HCT116 (cell line): ENCODE results near the gene BMPER. TPM values are rescaled to one million over a fixed set of nuclear protein-coding genes. Genes with fewer than 3 reads are reported as not detected.

Source experiments
- ATAC-seq: fragments of 200-7000 bp; cut with Tn5 transposase; 2 replicates; pipeline ENCODE4 v1.9.1; 2020; ENCODE audit warnings: mild to moderate bottlenecking, moderate library complexity
- BruUV-seq: library from RNA; stranded (reverse); fragments of 400-500 nt; replicated peaks from 2 replicates; lab custom pipeline; 2021; lab: Mats Ljungman, UMichigan
- CTCF ChIA-PET: fragments of 300-600 bp; sonication (Branson Sonifier 250); formaldehyde crosslinking; loops from one replicate; lab custom pipeline; 2021; ENCODE audit warnings: antibody characterized with exemption; lab: Charles Lee
- POLR2A ChIA-PET: fragments of 300-600, 350-600 bp; sonication (Branson Sonifier 250); formaldehyde crosslinking; loops from one replicate; lab custom pipeline; 2021; ENCODE audit warnings: antibody characterized with exemption; lab: Charles Lee
- RAD21 ChIA-PET, 2 experiments: fragments of 300-600 bp; sonication (Branson Sonifier 250); formaldehyde crosslinking; loops; one replicate each; lab custom pipeline; 2023; ENCODE audit warnings: low total read pairs in 2 of 2; ENCODE audit not compliant: uncharacterized antibody in 2 of 2, unreplicated experiment in 2 of 2, low non-redundant PET in 1 of 2; lab: Charles Lee
- DNase-seq: peaks from one replicate; pipeline ENCODE4 v3.0.0-alpha.2; 2010; ENCODE audit warnings: low read depth, low spot score
- H2AFZ ChIP-seq: fragments of 200-600 bp; shearing (Covaris generic), sonication (generic); 2 replicates; pipeline ENCODE4 v1.6.1; 2017; ENCODE audit warnings: low read depth, mixed run types, mixed read lengths, antibody characterized with exemption, low read length; ENCODE audit not compliant: poor library complexity, severe bottlenecking
- H3K27ac ChIP-seq: 2 replicates; pipeline ENCODE4 v1.5.1; 2012; ENCODE audit warnings: low read depth, low read length
- H3K27me3 ChIP-seq: fragments of 200-600 bp; sonication (generic); 2 replicates; pipeline ENCODE4 v1.6.1; 2016; ENCODE audit warnings: mixed run types, low read length, mixed read lengths; ENCODE audit not compliant: insufficient read depth
- H3K36me3 ChIP-seq, 2 experiments: fragments of 200-500 bp in 1 of 2; fragments of 200-600 bp in 1 of 2; sonication (Bioruptor generic) in 1 of 2; sonication (generic) in 1 of 2; 2 replicates each; pipeline versions ENCODE4 v1.5.1 to v1.6.1; 2014 to 2016; ENCODE audit warnings: low read length in 2 of 2, inconsistent platforms in 1 of 2, mixed read lengths in 1 of 2, mixed run types in 1 of 2; ENCODE audit not compliant: insufficient read depth in 2 of 2, control insufficient read depth in 1 of 2
- H3K4me1 ChIP-seq, 2 experiments: fragments of 200-600 bp in 1 of 2; sonication (generic) in 1 of 2; 2 replicates each; pipeline versions ENCODE4 v1.5.1 to v1.6.1; 2012 to 2017; ENCODE audit warnings: low read length in 2 of 2, inconsistent platforms in 1 of 2, mild to moderate bottlenecking in 1 of 2, mixed read lengths in 1 of 2, mixed run types in 1 of 2, moderate library complexity in 1 of 2; ENCODE audit not compliant: insufficient read depth in 2 of 2, control insufficient read depth in 1 of 2
- H3K4me2 ChIP-seq: fragments of 200-600 bp; sonication (generic); 2 replicates; pipeline ENCODE4 v1.6.1; 2017; ENCODE audit warnings: mixed run types, low read length, mixed read lengths
- H3K4me3 ChIP-seq, 2 experiments: fragments of 200-600 bp in 1 of 2; sonication (generic) in 1 of 2; replicated peaks in 1 of 2; 2 replicates each; pipeline ENCODE4 v1.5.1; 2011 to 2016; ENCODE audit warnings: low read length in 2 of 2, control low read depth in 1 of 2, low read depth in 1 of 2, mild to moderate bottlenecking in 1 of 2, mixed read lengths in 1 of 2, mixed run types in 1 of 2
- H3K79me2 ChIP-seq: fragments of 200-600 bp; sonication (generic); 2 replicates; pipeline ENCODE4 v1.6.1; 2017; ENCODE audit warnings: mild to moderate bottlenecking, mixed run types, low read length, moderate library complexity, mixed read lengths; ENCODE audit not compliant: insufficient read depth
- H3K9ac ChIP-seq: fragments of 200-600 bp; sonication (generic); 2 replicates; pipeline ENCODE4 v1.6.1; 2016; ENCODE audit warnings: low read length, mixed read lengths
- H3K9me2 ChIP-seq: fragments of 200-600 bp; sonication (generic), shearing (Covaris generic); 2 replicates; pipeline ENCODE4 v1.6.1; 2017; ENCODE audit warnings: mixed run types, mild to moderate bottlenecking, moderate library complexity; ENCODE audit not compliant: insufficient read depth
- H3K9me3 ChIP-seq, 2 experiments: fragments of 200-500 bp in 1 of 2; fragments of 200-600 bp in 1 of 2; sonication (Bioruptor generic) in 1 of 2; sonication (generic) in 1 of 2; 2 replicates each; pipeline ENCODE4 v1.6.1; 2014 to 2017; ENCODE audit warnings: low read length in 2 of 2, mixed read lengths in 2 of 2, inconsistent platforms in 1 of 2, low read depth in 1 of 2, mild to moderate bottlenecking in 1 of 2, mixed run types in 1 of 2, moderate library complexity in 1 of 2; ENCODE audit not compliant: control insufficient read depth in 1 of 2, insufficient read depth in 1 of 2
- H4K20me1 ChIP-seq: fragments of 200-600 bp; sonication (generic), shearing (Covaris generic); 2 replicates; pipeline ENCODE4 v1.6.1; 2017; ENCODE audit warnings: mixed run types, mild to moderate bottlenecking, moderate library complexity; ENCODE audit not compliant: insufficient read depth
- CEBPB ChIP-seq: IDR thresholded peaks from 2 replicates; pipeline ENCODE4 v1.6.1; 2012; ENCODE audit warnings: low read depth
- EZH2phosphoT487 ChIP-seq: fragments of 200-600 bp; IDR thresholded peaks from 2 replicates; pipeline ENCODE4 v1.6.1; 2018; ENCODE audit warnings: antibody characterized with exemption, borderline replicate concordance
- JUND ChIP-seq: IDR thresholded peaks from 2 replicates; pipeline ENCODE4 v1.6.1; 2012
- MAX ChIP-seq: IDR thresholded peaks from 2 replicates; pipeline ENCODE4 v1.6.1; 2012
- RAD21 ChIP-seq: IDR thresholded peaks from 2 replicates; pipeline ENCODE4 v1.6.1; 2012; ENCODE audit warnings: low read depth, mild to moderate bottlenecking
- SP1 ChIP-seq: IDR thresholded peaks from 2 replicates; pipeline ENCODE4 v1.6.1; 2012; ENCODE audit warnings: low read depth
- intact Hi-C: fragments of 100-400 bp; cut with micrococcal nuclease; formaldehyde crosslinking; loops from 2 replicates; pipeline ENCODE4 v1.10.0; 2022
- total RNA-seq: library from RNA; stranded (reverse); gene quantifications from one replicate; pipeline ENCODE4 v1.2.1, GENCODE V29; 2021; ENCODE audit not compliant: unreplicated experiment
- TF ChIP-seq, protein P1 (sequence below): IDR thresholded peaks from 2 replicates; pipeline ENCODE4 v1.6.1; 2011; ENCODE audit warnings: mild to moderate bottlenecking, low read length, moderate library complexity; ENCODE audit not compliant: insufficient replicate concordance; ENCODE audit errors: extremely low read depth

BMPER gene
- total RNA-seq, 1 experiment from 2014 or later = not detected

DNA sequence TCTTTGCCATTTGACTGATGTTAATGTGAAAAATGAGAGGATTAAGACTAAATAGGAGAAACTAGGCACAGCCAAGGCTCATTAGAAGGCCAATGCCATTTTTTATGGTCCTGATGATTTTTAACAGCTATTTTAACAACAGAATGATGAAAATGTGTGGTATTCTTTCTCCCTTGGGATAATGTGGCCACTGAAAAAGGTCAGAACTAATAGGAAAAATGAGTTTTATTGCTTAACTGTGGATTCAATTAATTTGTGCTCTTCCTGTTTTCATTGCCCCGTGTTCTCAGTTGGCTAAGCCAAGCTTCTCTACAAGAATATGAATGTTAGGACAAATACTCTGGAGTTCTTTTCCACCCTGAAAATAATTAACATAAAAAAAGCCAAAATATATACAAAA, 56.6 kb downstream of the BMPER start:
- Histone ChIP-seq H2AFZ (no peak overlapping the region), H3K27ac (no peak overlapping the region), H4K20me1 (no peaks in the 10 kb centered on the region), H3K4me2 (no peak overlapping the region), H3K9ac (no peak overlapping the region), H3K79me2 (no peaks in the 10 kb centered on the region), H3K4me3 (no peak overlapping the region), H3K9me3 (no peaks in the 10 kb centered on the region), H3K9me2 (no peaks in the 10 kb centered on the region), H3K27me3 (no peaks in the 10 kb centered on the region), H3K4me1 (no peaks in the 10 kb centered on the region), H3K36me3 (no peaks in the 10 kb centered on the region)
- RAD21 ChIA-PET = no interaction called here
- no TSS peak for BruUV-seq
- TF ChIP-seq, protein P1, sequence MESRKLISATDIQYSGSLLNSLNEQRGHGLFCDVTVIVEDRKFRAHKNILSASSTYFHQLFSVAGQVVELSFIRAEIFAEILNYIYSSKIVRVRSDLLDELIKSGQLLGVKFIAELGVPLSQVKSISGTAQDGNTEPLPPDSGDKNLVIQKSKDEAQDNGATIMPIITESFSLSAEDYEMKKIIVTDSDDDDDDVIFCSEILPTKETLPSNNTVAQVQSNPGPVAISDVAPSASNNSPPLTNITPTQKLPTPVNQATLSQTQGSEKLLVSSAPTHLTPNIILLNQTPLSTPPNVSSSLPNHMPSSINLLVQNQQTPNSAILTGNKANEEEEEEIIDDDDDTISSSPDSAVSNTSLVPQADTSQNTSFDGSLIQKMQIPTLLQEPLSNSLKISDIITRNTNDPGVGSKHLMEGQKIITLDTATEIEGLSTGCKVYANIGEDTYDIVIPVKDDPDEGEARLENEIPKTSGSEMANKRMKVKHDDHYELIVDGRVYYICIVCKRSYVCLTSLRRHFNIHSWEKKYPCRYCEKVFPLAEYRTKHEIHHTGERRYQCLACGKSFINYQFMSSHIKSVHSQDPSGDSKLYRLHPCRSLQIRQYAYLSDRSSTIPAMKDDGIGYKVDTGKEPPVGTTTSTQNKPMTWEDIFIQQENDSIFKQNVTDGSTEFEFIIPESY = no peak
- no peak for TF ChIP-seq EZH2phosphoT487
- no peak for TF ChIP-seq JUND
- TF ChIP-seq SP1 = no peak
- no peak for TF ChIP-seq MAX
- no peak for TF ChIP-seq CEBPB
- no peak for TF ChIP-seq RAD21
- intact Hi-C loops = no loop called here
- POLR2A ChIA-PET = no interaction called here
- DNase-seq = no peak
- ATAC-seq = no peak
- CTCF ChIA-PET = interaction anchor here (2.0 kb wide), 1 partner anchor 29 kb away, joined by 4 read pairs; no protein-coding TSS in a partner anchor
